HEK293 (cell line): ENCODE data around the gene POLE3.
"Not testable (repeated sequence)": the region's sequence is repeated elsewhere in the genome, so short reads cannot be mapped to it uniquely, and the experiment has no call there.

Experiments
- CTCF ChIA-PET: fragments of 350-600 bp; formaldehyde crosslinking; extraction: SDS; loops from one replicate; lab custom pipeline; 2021; ENCODE audit warnings: antibody characterized with exemption; lab: Yijun Ruan, JAX
- POLR2A ChIA-PET: fragments of 300-600 bp; formaldehyde crosslinking; extraction: SDS; loops from one replicate; lab custom pipeline; 2020; ENCODE audit warnings: antibody characterized with exemption, inconsistent platforms; lab: Yijun Ruan, JAX
- H3K27ac ChIP-seq: fragments of 200-500 bp; sonication (Bioruptor generic); 2 replicates; pipeline ENCODE4 v1.5.1; 2014; ENCODE audit warnings: low read depth, low read length, control low read depth, inconsistent platforms; ENCODE audit errors: extremely low read depth
- H3K36me3 ChIP-seq, 2 experiments: fragments of 200-500 bp in 1 of 2; sonication (Bioruptor generic) in 1 of 2; 1 replicate in 1 of 2; 2 replicates in 1 of 2; pipeline ENCODE4 v1.5.1; 2014 to 2017; ENCODE audit warnings: inconsistent platforms in 2 of 2, low read length in 2 of 2; ENCODE audit not compliant: control insufficient read depth in 2 of 2, insufficient read depth in 1 of 2
- H3K4me1 ChIP-seq: fragments of 200-500 bp; sonication (Bioruptor generic); 2 replicates; pipeline ENCODE4 v1.5.1; 2014; ENCODE audit warnings: mild to moderate bottlenecking, low read length, inconsistent platforms; ENCODE audit not compliant: control insufficient read depth, insufficient read depth
- H3K4me3 ChIP-seq: 2 replicates; pipeline ENCODE4 v1.5.1; 2011; ENCODE audit warnings: low read depth, mild to moderate bottlenecking, control low read depth, low read length, moderate library complexity
- H3K9me3 ChIP-seq: fragments of 200-500 bp; sonication (Bioruptor generic); 2 replicates; pipeline ENCODE4 v1.5.1; 2014; ENCODE audit warnings: low read depth, low read length, inconsistent platforms; ENCODE audit not compliant: control insufficient read depth, insufficient read depth
- GLIS2 ChIP-seq: fragments of 450-650 bp; formaldehyde crosslinking; IDR thresholded peaks from 2 replicates; pipeline ENCODE4 v1.5.1; 2016; ENCODE audit warnings: missing biosample characterization, missing genetic modification characterization
- INSM2 ChIP-seq: fragments of 450-650 bp; formaldehyde crosslinking; IDR thresholded peaks from 2 replicates; pipeline ENCODE4 v1.5.1; 2016; ENCODE audit warnings: missing biosample characterization, missing genetic modification characterization
- KLF1 ChIP-seq: fragments of 450-650 bp; formaldehyde crosslinking; IDR thresholded peaks from 2 replicates; pipeline ENCODE4 v1.5.1; 2016; ENCODE audit warnings: missing biosample characterization, missing genetic modification characterization
- KLF8 ChIP-seq: fragments of 450-650 bp; formaldehyde crosslinking; IDR thresholded peaks from 2 replicates; pipeline ENCODE4 v1.5.1; 2016; ENCODE audit warnings: missing biosample characterization, missing genetic modification characterization
- MZF1 ChIP-seq: fragments of 450-650 bp; formaldehyde crosslinking; IDR thresholded peaks from 2 replicates; pipeline ENCODE4 v1.5.1; 2017; ENCODE audit warnings: missing biosample characterization, missing genetic modification characterization, borderline replicate concordance
- PRDM1 ChIP-seq: fragments of 450-650 bp; formaldehyde crosslinking; IDR thresholded peaks from 2 replicates; pipeline ENCODE4; 2016; ENCODE audit warnings: missing biosample characterization, missing genetic modification characterization
- PRDM10 ChIP-seq: fragments of 450-650 bp; formaldehyde crosslinking; IDR thresholded peaks from 2 replicates; pipeline ENCODE4 v1.5.1; 2016; ENCODE audit warnings: missing biosample characterization, missing genetic modification characterization
- SETDB1 ChIP-seq: IDR thresholded peaks from one replicate; pipeline ENCODE4 v1.6.1; 2017; ENCODE audit warnings: mild to moderate bottlenecking, low read length, moderate library complexity, mixed read lengths; ENCODE audit not compliant: insufficient read length
- SP2 ChIP-seq: fragments of 450-650 bp; formaldehyde crosslinking; IDR thresholded peaks from 2 replicates; pipeline ENCODE4 v1.5.1; 2016; ENCODE audit warnings: missing biosample characterization, missing genetic modification characterization
- SP3 ChIP-seq: fragments of 450-650 bp; formaldehyde crosslinking; IDR thresholded peaks from 2 replicates; pipeline ENCODE4 v1.5.1; 2016; ENCODE audit warnings: missing biosample characterization, missing genetic modification characterization
- SP7 ChIP-seq: fragments of 450-650 bp; formaldehyde crosslinking; IDR thresholded peaks from 2 replicates; pipeline ENCODE4 v1.5.1; 2016; ENCODE audit warnings: missing biosample characterization, missing genetic modification characterization
- ZBTB21 ChIP-seq: fragments of 450-650 bp; formaldehyde crosslinking; IDR thresholded peaks from 2 replicates; pipeline ENCODE4 v1.5.1; 2017; ENCODE audit warnings: missing biosample characterization, missing genetic modification characterization
- ZNF10 ChIP-seq: fragments of 450-650 bp; formaldehyde crosslinking; IDR thresholded peaks from 2 replicates; pipeline ENCODE4 v1.5.1; 2017; ENCODE audit warnings: missing biosample characterization, missing genetic modification characterization
- ZNF132 ChIP-seq: fragments of 450-650 bp; formaldehyde crosslinking; IDR thresholded peaks from 2 replicates; pipeline ENCODE4 v1.5.1; 2017; ENCODE audit warnings: missing biosample characterization, missing genetic modification characterization, borderline replicate concordance
- ZNF146 ChIP-seq: fragments of 450-650 bp; formaldehyde crosslinking; IDR thresholded peaks from 2 replicates; pipeline ENCODE4 v1.5.1; 2016; ENCODE audit warnings: missing biosample characterization, missing genetic modification characterization
- ZNF23 ChIP-seq: fragments of 450-650 bp; formaldehyde crosslinking; IDR thresholded peaks from 2 replicates; pipeline ENCODE4 v1.5.1; 2016; ENCODE audit warnings: missing biosample characterization, missing genetic modification characterization, borderline replicate concordance
- ZNF248 ChIP-seq: fragments of 450-650 bp; formaldehyde crosslinking; IDR thresholded peaks from 2 replicates; pipeline ENCODE4 v1.5.1; 2017; ENCODE audit warnings: missing biosample characterization, missing genetic modification characterization
- ZNF26 ChIP-seq: fragments of 450-650 bp; formaldehyde crosslinking; IDR thresholded peaks from 2 replicates; pipeline ENCODE4 v1.5.1; 2016; ENCODE audit warnings: missing biosample characterization, missing genetic modification characterization
- ZNF280D ChIP-seq: fragments of 450-650 bp; formaldehyde crosslinking; IDR thresholded peaks from 2 replicates; pipeline ENCODE4 v1.5.1; 2016; ENCODE audit warnings: missing biosample characterization, missing genetic modification characterization
- ZNF335 ChIP-seq: fragments of 450-650 bp; formaldehyde crosslinking; conservative IDR thresholded peaks from 2 replicates; pipeline ENCODE4 v1.5.1; 2016; ENCODE audit warnings: missing biosample characterization, missing genetic modification characterization
- ZNF416 ChIP-seq: fragments of 450-650 bp; formaldehyde crosslinking; IDR thresholded peaks from 2 replicates; pipeline ENCODE4 v1.5.1; 2016; ENCODE audit warnings: missing biosample characterization, missing genetic modification characterization
- ZNF544 ChIP-seq: fragments of 450-650 bp; formaldehyde crosslinking; IDR thresholded peaks from 2 replicates; pipeline ENCODE4 v1.5.0; 2017; ENCODE audit warnings: missing biosample characterization, missing genetic modification characterization
- ZNF747 ChIP-seq: fragments of 450-650 bp; formaldehyde crosslinking; IDR thresholded peaks from 2 replicates; pipeline ENCODE4 v1.5.1; 2016; ENCODE audit warnings: missing biosample characterization, missing genetic modification characterization
- ZNF777 ChIP-seq: fragments of 450-650 bp; formaldehyde crosslinking; IDR thresholded peaks from 2 replicates; pipeline ENCODE4 v1.5.1; 2017; ENCODE audit warnings: missing biosample characterization, missing genetic modification characterization, borderline replicate concordance

POLE3 gene

GRCh38 chr9:113380869-113381378 is 29.6 kb downstream of the POLE3 start (continued):
- TF ChIP-seq PRDM1 (tag by site-specific recombination) (peak; percentile 91), KLF8 (no peak), ZNF23 (tag by site-specific recombination) (no peak), SP2 (tag by site-specific recombination) (0 out of 2 replicates have a peak, but pooled peaks have one; percentile 2), ZNF747 (tag by site-specific recombination) (no peak), INSM2 (no peak), ZNF146 (tag by site-specific recombination) (no peak), SP7 (tag by site-specific recombination) (no peak; the same call in 1 of the 2 replicates), KLF1 (peak; percentile 90), ZBTB21 (tag by site-specific recombination) (no peak), ZNF10 (tag by site-specific recombination) (no peak), ZNF335 (no peak), ZNF248 (tag by site-specific recombination) (no peak), ZNF132 (tag by site-specific recombination) (no peak), SETDB1 (no peak), ZNF280D (tag by site-specific recombination) (no peak), ZNF544 (no peak), MZF1 (tag by site-specific recombination) (no peak), ZNF777 (no peak), SP3 (tag by site-specific recombination) (no peak), GLIS2 (tag by site-specific recombination) (no peak), PRDM10 (tag by site-specific recombination) (no peak), ZNF26 (no peak), ZNF416 (tag by site-specific recombination) (no peak)

- CTCF ChIA-PET, result interaction anchor here (1.3 kb wide), 1 partner anchor 21 kb away, joined by 4 read pairs; the partner anchor contains the start of gene ALAD
- H3K9me3 ChIP-seq, H3K27ac ChIP-seq, POLR2A ChIA-PET, H3K4me1 ChIP-seq, H3K4me3 ChIP-seq, H3K36me3 ChIP-seq: not testable (repeated sequence)
Measured at GRCh38 chr9:113379829-113380210, 30.7 kb downstream of the POLE3 start.

- H3K9me3 ChIP-seq, H3K27ac ChIP-seq, H3K4me1 ChIP-seq, H3K4me3 ChIP-seq, POLR2A ChIA-PET: not testable (repeated sequence)
- CTCF ChIA-PET, result interaction anchor here (1.3 kb wide), 1 partner anchor 22 kb away, joined by 4 read pairs; the partner anchor contains the start of gene ALAD
- H3K36me3 ChIP-seq, result peaks cover 0 to 13% of the 10 kb centered on the region in 2 experiments; a peak in 2 of 3 replicates
Measured at GRCh38 chr9:113379094-113379828, 31.2 kb downstream of the POLE3 start.
